Gastrocnemius medialis (tissue), 4 donors: Measurements from ENCODE around the gene SCMH1. TPM values are rescaled to one million over a fixed set of nuclear protein-coding genes. Genes with fewer than 3 reads are reported as not detected.

ENCODE experiments used
- ATAC-seq, 2 donors: fragments of 150-250 bp; one replicate each; pipeline ENCODE4 v1.9.1; 2016
- DNase-seq, 2 donors: peaks; one replicate each; pipeline ENCODE4 v3.0.0-alpha.2; 2019
- H3K27ac ChIP-seq, 4 donors: fragments of 200-600 bp; sonication (generic); 1 replicate in 1 of 4; 2 replicates in 3 of 4; pipeline ENCODE4 v1.5.1; 2016 to 2018; ENCODE audit warnings: mild to moderate bottlenecking in 2 of 4, moderate library complexity in 1 of 4
- H3K27me3 ChIP-seq, 3 donors: fragments of 200-600 bp; sonication (generic) in 2 of 3; 1 replicate in 1 of 3; 2 replicates in 2 of 3; pipeline versions ENCODE4 v1.5.1 to v1.6.0; 2016 to 2019; ENCODE audit warnings: mild to moderate bottlenecking in 1 of 3, moderate library complexity in 1 of 3
- H3K36me3 ChIP-seq, 2 donors: fragments of 200-600 bp; sonication (generic) in 1 of 2; one replicate each; pipeline ENCODE4 v1.5.1; 2017 to 2018
- H3K4me1 ChIP-seq, 2 donors: fragments of 200-600 bp; sonication (generic) in 1 of 2; one replicate each; pipeline ENCODE4 v1.5.1; 2016 to 2017; ENCODE audit warnings: mild to moderate bottlenecking in 2 of 2
- H3K4me3 ChIP-seq, 4 donors: fragments of 200-600 bp; sonication (generic) in 3 of 4; 1 replicate in 1 of 4; 2 replicates in 3 of 4; pipeline ENCODE4 v1.5.1; 2016 to 2019; ENCODE audit warnings: mild to moderate bottlenecking in 2 of 4
- H3K9me3 ChIP-seq, 3 donors: fragments of 200-600 bp; sonication (generic) in 2 of 3; 1 replicate in 1 of 3; 2 replicates in 2 of 3; pipeline ENCODE4 v1.5.1; 2016 to 2019
- CTCF ChIP-seq, 5 experiments: fragments of 450-650 bp in 3 of 5; fragments of 200-600 bp in 2 of 5; sonication (generic) in 2 of 5; IDR thresholded peaks in 4 of 5; conservative IDR thresholded peaks in 1 of 5; 1 replicate in 4 of 5; 2 replicates in 1 of 5; pipeline ENCODE4 v1.5.1; 2016 to 2019; ENCODE audit warnings: antibody characterized with exemption in 5 of 5, mild to moderate bottlenecking in 3 of 5, moderate library complexity in 3 of 5
- POLR2A ChIP-seq, 2 donors: fragments of 450-650 bp; IDR thresholded peaks; one replicate each; pipeline ENCODE4 v1.6.1; 2017; ENCODE audit warnings: antibody characterized with exemption in 2 of 2, mild to moderate bottlenecking in 2 of 2, moderate library complexity in 2 of 2
- in situ Hi-C, 4 donors: fragments of 200-750 bp; cut with MboI; loops; one replicate each; pipeline versions ENCODE4 v1.15.0 to v1.8.0; 2017; ENCODE audit warnings: low sequenced_read_pairs in 4 of 4
- intact Hi-C: fragments of 100-400 bp; cut with DNase I; formaldehyde crosslinking; loops from one replicate; pipeline ENCODE4 v1.15.1; 2023; ENCODE audit warnings: low total_unique reads
- total RNA-seq, 4 donors: library from RNA; depleted of rRNA; stranded (reverse); fragments of >200 nt; gene quantifications; one replicate each; pipeline versions ENCODE4 v1.1.0 to v1.2.3, GENCODE V29; 2016

The SCMH1 gene
- total RNA-seq, 4 donors from 2014 or later, result 17.1 to 29.4 (median 25.5) TPM

DNA sequence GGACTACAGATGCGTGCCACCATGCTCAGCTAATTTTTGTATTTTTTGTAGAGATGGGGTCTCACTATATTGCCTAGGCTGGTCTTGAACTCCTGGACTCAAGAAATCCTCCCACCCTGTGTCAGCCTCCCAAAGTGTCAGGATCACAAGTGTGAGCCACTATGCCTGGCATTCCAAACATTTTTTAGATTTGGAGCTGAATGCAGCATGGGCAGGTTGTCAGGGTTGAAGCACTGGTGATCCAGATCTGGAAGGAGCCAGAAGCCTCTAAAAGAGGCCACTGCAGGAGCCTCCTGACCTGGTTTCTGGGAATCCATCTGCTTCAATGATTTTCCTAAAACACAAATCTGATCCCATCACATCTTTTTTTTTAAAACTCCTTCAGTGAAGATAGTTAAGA, 264.4 kb downstream of the SCMH1 start:
- TF ChIP-seq POLR2A (IDR thresholded peaks at IDR 0.05) (no peak), CTCF (IDR thresholded peaks at IDR 0.05 in 4 of 5, conservative IDR thresholded peaks at IDR 0.05 in 1 of 5) (no peak)
- Histone ChIP-seq H3K27ac (no peak overlapping the region), H3K4me1 (peaks cover 11 to 14% of the 10 kb centered on the region in 2 donors), H3K27me3 (no peaks in the 10 kb centered on the region), H3K4me3 (no peak overlapping the region), H3K36me3 (no peaks in the 10 kb centered on the region), H3K9me3 (no peaks in the 10 kb centered on the region)
- DNase-seq, result no peak
- ATAC-seq, result no peak
- intact Hi-C loops, result loop anchor here (2.0 to 5.0 kb wide), 2 partner anchors 70 to 287 kb away; partner anchors contain the start of gene NFYC
- in situ Hi-C loops, result no loop called here

Other genes with a start within 250 kb of the SCMH1 start
- gene SLFNL1, start 220.6 kb downstream of the SCMH1 start, total RNA-seq, result 1 to 10 TPM in 2 of 4 donors, under 1 TPM in 2; 0.29 to 2.0 (median 0.69) TPM
- 1 to 10 TPM in 2 of 4 donors, under 1 TPM in 2; 0.20 to 3.9 (median 0.94) TPM for gene FOXO6, start 119.1 kb upstream of the SCMH1 start, total RNA-seq
- not detected for gene EDN2, start 242.4 kb upstream of the SCMH1 start, total RNA-seq